HG03354 (cell line): Measurements from ENCODE around the gene SLC38A9.

Experiments used
- ATAC-seq: cut with Tn5 transposase; IDR thresholded peaks from one replicate; pipeline ENCODE4 v1.9.1; 2021; ENCODE audit warnings: mild to moderate bottlenecking; ENCODE audit not compliant: unreplicated experiment, poor library complexity, severe bottlenecking

SLC38A9 gene

DNA sequence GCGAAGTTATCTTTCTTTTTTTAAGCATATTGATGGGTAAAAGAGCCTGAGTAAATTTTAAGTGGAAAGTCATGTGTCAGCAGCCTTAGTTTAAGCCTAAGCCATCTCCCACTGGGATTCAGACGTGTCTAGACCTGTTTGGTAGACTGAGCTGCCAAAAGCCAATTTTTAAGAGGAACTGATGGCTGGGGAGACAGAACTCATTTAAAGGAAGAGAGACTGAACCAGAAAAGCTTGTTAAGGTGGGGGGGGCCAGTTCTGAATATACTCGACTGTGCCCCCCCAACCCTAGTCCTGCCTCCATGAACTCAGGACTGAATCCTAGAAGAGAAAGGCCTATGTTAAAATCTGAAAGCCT, 119.0 kb downstream of the SLC38A9 start:
- no peak for ATAC-seq

- ATAC-seq = no peak
Measured at GRCh38 chr5:55592388-55593114, 119.6 kb downstream of the SLC38A9 start.

- ATAC-seq = no peak
Measured at GRCh38 chr5:55591686-55592085, 120.4 kb downstream of the SLC38A9 start.

GRCh38 chr5:55585206-55585610, 126.9 kb downstream of the SLC38A9 start:
- no peak for ATAC-seq

DNA sequence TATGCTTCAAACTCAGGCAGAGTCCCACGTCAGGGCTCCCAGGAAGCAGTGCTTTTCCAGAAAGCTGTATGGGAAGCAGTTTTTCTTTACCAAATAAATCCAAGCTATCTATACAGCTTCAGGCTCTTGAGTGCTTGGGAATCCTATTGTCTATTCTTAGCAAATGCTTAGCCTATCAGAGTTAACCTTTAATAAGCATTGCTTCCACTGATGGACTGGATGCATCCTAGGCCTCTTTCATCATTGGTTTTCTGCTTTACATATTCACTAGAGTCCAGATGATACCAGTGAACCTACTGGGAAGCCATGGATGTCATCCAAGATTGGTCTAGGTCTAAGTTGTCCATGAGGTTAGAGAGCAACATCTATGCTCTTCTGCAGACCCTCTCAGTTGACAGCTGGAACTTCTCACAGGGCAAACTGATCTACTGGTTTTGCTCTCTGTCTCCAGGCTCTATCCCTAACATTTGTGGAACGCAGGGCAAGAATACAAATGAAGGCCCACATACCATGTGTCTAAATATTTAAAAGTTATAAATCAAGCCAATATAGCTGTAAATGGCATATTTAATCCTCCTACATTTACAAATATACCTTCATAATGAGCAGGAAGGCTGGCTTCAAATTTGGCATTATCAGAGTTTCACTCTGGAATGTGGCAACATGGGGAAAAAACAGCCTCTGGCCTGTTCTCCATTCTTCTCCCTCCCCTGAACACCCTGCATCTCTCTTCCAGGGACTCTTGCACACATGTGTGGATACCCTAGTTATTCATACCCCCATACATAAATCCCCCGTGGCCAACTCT, 127.5 kb downstream of the SLC38A9 start:
- ATAC-seq = no peak

DNA sequence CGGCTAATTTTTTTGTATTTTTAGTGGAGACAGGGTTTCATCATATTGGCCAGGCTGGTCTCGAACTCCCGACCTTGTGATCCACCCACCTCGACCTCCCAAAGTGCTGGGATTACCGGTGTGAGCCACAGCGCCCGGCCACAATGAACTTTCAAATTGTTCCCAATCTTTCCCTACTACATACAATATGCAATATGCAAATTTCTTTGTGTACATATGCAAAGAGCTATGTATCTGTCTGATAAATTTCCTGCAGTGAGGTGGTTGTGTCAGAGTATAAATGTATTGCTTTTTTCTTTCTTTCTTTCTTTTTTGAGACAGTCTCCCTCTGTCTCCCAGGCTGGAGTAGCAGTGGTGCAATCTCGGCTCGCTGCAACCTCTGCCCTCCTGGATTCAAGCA, 128.5 kb downstream of the SLC38A9 start:
- no peak for ATAC-seq

DNA sequence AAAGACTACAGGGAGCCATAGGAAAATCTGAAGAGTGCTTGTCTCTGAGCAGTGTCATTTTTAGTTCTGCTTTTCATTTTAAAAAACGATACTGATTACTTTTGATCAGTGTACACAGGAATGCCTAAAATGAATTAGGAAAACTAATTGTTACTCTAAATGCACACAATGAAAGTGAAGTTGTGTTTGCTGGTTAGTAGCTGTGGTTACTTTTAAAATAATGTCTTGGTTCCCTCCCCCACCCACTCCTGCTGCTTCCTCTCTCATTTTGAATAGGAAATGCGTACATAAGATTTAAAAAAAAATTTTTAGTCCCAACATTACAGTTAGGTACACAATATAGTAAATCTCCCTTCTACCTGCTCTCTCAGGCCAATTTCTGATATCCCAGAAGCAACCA, 129.9 kb downstream of the SLC38A9 start:
- ATAC-seq = no peak

DNA sequence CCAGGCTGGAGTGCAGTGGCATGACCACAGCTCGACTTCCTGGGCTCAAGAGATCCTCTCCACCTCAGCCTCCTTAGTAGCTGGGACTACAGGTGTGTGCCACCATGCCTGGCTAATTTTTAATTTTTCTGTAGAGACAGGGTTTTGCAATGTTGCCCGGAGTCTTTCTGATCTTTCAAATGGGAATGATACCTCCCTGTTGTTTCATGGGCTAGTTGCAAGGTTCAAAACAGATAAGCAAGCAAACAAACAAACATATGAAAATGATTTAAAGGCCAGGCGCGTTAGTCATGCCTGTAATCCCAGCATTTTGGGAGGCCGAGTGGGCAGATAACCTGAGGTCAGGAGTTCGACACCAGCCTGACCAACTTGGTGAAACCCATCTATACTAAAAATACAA, 132.1 kb downstream of the SLC38A9 start:
- ATAC-seq = no peak

GRCh38 chr5:55578771-55579170, 133.4 kb downstream of the SLC38A9 start:
- ATAC-seq = no peak

DNA sequence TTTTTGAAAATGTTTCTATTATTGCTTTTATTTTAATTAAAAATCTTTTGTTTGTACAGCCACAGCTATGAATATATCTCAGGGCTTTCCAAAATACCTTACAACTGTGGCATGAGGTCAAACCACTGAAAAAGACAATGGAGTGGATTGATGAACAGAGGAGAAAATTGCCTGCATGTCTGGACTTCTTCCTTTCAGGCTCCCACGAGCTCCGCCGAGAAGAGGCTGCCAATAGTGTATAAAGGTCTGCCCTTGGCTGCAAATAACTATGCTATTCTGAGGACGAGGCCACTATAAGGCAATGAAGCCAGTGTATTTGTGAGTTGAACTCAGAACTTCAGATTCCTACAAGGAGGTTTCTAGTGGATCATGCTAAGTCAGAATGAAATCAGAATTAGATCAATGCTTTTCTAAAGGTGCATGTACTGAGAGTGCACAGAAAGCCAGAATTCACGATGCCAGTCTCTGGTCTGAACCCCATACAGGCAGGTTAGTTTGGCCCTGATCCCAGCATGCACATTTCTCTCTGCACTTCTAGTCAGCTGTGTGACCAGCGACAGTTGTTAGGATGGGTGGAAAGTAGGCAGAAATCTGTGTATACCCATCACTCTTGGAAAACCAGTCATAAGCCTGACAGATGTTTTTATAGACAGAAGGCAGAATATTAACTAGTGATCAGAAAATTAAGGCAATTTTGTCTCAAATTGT, 134.6 kb downstream of the SLC38A9 start:
- no peak for ATAC-seq

DNA sequence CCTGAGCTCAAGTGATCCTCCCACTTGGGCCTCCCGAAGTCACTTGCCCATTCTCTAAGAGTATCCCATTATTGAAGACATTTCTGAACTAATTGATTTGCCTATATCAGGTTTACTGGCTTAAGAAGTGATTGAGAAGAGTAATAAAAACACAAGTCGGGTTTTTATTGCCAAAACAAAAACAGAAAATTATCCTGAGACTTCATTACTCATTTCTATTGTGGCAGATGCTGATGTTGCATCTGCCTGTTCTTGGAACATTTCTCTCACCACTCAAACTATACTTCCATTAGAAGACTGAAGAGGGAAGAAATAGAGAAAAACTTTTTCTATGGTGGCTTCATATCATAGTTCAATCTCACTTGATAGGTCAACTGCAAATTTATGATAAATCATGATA, 135.5 kb downstream of the SLC38A9 start:
- no peak for ATAC-seq
